Endothelial cell of umbilical vein (primary cell): ENCODE results near the gene BTBD18.

Experiments used
- EZH2 ChIP-seq: IDR thresholded peaks from 2 replicates; pipeline ENCODE4 v1.6.1; 2012; ENCODE audit warnings: borderline replicate concordance, low read depth, mild to moderate bottlenecking, moderate library complexity, low read length, inconsistent platforms; ENCODE audit not compliant: severe bottlenecking
- TF ChIP-seq, protein P1 (sequence below), 2 donors: IDR thresholded peaks; 1 replicate in 1 of 2; 2 replicates in 1 of 2; pipeline ENCODE4 v1.5.1; 2011; ENCODE audit warnings: low read length in 2 of 2, mild to moderate bottlenecking in 2 of 2, moderate library complexity in 2 of 2, control low read depth in 1 of 2, inconsistent platforms in 1 of 2, low read depth in 1 of 2; ENCODE audit not compliant: insufficient read depth in 1 of 2; ENCODE audit errors: extremely low read depth in 1 of 2

- TF ChIP-seq, protein P1, sequence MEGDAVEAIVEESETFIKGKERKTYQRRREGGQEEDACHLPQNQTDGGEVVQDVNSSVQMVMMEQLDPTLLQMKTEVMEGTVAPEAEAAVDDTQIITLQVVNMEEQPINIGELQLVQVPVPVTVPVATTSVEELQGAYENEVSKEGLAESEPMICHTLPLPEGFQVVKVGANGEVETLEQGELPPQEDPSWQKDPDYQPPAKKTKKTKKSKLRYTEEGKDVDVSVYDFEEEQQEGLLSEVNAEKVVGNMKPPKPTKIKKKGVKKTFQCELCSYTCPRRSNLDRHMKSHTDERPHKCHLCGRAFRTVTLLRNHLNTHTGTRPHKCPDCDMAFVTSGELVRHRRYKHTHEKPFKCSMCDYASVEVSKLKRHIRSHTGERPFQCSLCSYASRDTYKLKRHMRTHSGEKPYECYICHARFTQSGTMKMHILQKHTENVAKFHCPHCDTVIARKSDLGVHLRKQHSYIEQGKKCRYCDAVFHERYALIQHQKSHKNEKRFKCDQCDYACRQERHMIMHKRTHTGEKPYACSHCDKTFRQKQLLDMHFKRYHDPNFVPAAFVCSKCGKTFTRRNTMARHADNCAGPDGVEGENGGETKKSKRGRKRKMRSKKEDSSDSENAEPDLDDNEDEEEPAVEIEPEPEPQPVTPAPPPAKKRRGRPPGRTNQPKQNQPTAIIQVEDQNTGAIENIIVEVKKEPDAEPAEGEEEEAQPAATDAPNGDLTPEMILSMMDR (IDR thresholded peaks at IDR 0.05; ENCODE audit: extremely low read depth in 1 of 2, insufficient read depth in 1 of 2, low read depth in 1 of 2, low read length in 2 of 2): no peak
- no peak for TF ChIP-seq EZH2
Measured at GRCh38 chr11:57761301-57762234, 9.9 kb upstream of the BTBD18 start, which contains the start of gene CTNND1.
